Kidney capillary endothelial cell (primary cell): Measurements from ENCODE around the gene ZSCAN21.
A peak's percentile ranks its signal among the peaks of the same experiment; 100 is the strongest.
"Not testable (repeated sequence)": the region's sequence is repeated elsewhere in the genome, so short reads cannot be mapped to it uniquely, and the experiment has no call there.

Source experiments
- DNase-seq: peaks from one replicate; pipeline ENCODE4 v3.0.0-alpha.2; 2018; ENCODE audit warnings: low spot score

ZSCAN21 gene

GRCh38 chr7:100049441-100050291, at the start of gene ZSCAN21:
TSS of gene ZSCAN21 (plus strand) at chr7:100049774. CDS start at chr7:100057007, 7,233 bp downstream.
- DNase-seq = peak; percentile 63

DNA sequence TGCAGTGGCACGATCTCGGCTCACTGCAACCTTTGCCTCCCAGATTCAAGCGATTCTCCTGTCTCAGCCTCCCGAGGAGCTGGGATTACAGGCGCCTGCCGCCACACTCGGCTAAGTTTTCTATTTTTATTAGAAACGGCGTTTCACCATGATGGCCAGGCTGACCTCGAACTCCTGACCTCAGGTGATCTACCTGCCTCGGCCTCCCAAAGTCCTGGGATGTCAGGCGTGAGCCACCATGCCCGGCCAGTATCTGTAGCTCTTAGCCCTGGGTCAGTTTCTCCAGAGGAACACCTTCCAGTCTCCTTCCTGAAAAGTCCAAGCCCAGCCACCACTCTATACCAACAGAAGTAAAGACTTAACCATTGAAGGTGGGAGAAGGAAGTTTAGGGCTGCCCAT, 49.3 kb upstream of the ZSCAN21 start:
- DNase-seq = no peak

DNA sequence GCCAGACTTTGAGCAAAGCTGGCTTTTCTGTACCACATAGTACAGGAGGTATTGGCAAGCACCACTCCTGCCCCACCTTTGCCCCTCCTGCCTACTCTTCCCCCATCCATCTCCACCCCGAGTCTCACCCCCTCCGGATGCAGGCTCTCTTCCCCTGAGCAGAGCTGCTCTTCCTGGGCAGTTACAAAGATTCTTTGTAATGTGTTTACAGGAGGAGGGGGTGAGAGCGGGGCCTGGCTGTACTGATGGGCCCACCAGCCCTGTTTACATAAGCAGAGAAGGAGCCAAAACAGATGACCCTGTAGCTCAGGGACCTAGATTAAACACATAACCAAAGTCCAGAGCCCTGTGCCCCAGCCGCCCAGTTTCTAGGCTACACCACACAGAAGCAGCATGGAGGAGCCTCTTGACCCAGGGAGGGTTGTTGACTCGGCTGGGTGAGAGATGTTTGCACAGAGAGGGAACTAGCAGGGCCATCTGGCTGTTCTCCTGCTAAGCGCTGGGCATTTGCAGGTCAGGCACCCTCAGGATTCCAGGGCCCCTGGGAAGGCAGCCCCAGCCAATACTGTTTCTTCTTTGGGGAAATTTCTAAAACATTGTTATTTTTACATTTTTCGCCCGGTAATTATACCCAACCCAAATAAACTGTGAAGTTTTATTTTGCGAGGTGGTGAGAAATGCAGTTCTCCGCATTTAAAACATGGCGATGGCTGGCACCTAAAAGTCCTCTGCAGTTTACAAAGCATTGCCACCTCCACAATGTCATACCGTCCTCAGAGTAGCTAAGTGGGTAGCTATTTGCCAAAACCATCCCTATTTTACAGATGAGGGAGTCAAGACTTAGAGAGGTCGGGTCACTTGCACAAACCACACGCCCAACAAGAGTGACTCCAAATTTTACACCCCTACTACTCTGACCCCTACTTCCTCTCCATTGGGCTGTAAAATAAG, 45.6 kb upstream of the ZSCAN21 start:
- DNase-seq = no peak

GRCh38 chr7:100007887-100008286, 41.7 kb upstream of the ZSCAN21 start:
- no peak for DNase-seq

GRCh38 chr7:100008525-100008924, 41.0 kb upstream of the ZSCAN21 start:
- DNase-seq = no peak

GRCh38 chr7:100009952-100010351, 39.6 kb upstream of the ZSCAN21 start:
- not testable (repeated sequence) for DNase-seq

DNA sequence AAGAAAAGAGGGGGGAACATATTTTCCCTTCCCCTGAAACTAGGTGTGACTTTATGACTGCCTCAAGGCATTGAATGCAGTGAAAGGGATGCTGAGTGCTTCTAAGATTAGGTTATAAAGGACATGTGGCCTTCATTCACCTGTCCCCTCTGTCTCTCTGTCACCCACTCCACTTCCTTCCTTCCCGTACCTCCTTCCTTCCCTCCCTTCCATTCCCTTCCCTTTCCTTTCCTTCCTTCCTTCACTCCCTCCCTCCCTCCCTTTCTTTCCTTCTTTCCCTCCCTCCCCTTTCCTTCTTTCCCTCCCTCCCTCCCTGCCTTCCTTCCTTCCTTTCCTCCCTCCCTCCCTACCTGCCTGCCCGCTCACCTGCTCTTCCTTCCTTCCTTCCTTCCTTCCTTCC, 38.7 kb upstream of the ZSCAN21 start:
- DNase-seq = no peak

GRCh38 chr7:100011516-100011915, 38.1 kb upstream of the ZSCAN21 start:
- DNase-seq = no peak

DNA sequence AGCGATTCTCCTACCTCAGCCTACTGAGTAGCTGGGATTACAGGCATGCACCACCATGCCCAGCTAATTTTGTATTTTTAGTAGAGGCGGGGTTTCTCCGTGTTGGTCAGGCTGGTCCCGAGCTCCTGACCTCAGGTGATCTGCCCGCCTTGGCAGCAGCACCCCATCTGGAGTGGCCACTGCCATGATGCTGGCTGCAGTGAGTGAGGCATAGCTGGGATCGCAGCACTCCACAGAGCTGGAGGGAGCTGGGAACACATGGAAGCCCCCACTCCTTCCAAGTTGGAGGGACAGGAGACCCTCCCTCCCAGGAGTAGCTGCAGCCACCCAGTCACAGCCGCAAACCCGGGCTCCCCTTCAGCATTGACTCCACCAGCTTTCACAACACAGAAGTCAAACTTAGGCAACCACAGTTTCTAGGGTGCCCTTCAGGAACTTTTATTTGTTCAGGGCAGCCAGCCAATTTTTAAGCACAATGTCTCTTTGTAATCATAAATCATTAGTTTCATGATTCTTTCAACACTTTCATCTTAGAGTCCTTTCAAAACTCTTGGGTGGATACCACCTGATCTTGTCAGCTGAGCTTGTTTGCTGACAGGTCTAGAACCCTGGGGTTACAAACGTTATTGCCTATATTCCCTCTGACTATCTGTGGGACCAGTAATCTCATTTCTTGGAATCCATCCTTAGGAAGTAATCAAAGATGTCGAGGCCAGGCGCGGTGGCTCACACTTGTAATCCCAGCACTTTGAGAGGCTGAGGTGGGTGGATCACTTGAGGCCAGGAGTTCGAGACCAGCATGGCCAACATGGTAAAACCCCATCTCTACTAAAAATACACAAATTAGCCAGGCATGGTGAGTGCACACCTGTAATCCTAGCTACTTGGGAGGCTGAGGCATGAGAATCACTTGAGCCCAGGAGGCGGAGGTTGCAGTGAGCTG, 36.9 kb upstream of the ZSCAN21 start:
- not testable (repeated sequence) for DNase-seq

GRCh38 chr7:100013328-100013676, 36.3 kb upstream of the ZSCAN21 start:
- DNase-seq = no peak

DNA sequence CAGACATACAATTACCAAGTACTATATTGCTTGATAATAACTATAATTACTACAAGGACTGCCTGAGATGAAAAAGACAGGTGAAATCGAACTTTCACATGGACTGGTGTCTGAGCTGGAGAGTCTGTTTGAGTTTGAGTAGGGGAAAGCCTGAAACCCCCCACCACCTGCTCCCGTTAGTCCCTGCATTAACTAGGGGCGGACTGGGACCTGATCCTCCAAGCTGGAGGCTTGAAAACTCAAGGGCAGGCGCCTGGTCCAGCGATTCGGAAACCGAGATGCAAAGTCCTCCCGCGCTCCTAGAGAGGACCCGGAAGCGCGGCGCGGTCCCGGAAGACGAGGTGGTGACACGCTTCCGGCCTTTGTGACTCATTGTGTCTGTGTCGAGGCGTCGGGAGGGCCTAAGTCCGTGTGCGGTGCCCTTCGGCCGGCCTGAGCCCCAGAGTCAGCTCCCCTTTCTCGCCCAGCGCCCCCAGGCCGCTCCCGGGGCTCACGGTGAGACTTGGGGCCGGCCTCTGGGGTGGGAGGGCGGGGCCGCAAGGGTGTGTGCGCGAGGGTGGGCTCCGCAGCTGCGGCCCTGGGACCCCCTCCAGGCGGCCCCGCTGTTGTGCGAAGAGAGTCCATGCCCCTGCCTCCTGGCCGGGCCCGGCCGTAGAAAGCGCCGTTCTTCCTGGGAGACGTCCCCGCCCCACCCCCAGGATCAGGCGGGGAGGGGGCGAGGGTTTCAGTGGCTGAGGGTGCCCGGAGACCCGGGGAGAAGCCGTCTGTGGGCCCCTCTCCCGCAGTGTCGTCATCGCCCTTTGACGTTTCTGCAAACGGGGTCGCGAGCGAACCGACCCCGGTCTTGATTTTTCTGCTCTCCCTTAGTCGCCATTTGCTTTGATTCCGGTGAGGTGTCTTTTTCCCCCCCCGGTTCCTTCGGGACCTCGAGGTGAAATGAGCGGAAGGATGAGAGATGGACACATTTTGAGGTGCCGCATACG, 34.1 kb upstream of the ZSCAN21 start, which contains the start of gene ZKSCAN1:
Gene ZKSCAN1, plus strand, starts transcription at position 365 of the 983 bp plus-strand sequence. CDS start 7,911 bp downstream, outside the sequence.
- DNase-seq = peak; percentile 86

GRCh38 chr7:100016215-100016901, 33.2 kb upstream of the ZSCAN21 start:
- DNase-seq = peak; percentile 16

DNA sequence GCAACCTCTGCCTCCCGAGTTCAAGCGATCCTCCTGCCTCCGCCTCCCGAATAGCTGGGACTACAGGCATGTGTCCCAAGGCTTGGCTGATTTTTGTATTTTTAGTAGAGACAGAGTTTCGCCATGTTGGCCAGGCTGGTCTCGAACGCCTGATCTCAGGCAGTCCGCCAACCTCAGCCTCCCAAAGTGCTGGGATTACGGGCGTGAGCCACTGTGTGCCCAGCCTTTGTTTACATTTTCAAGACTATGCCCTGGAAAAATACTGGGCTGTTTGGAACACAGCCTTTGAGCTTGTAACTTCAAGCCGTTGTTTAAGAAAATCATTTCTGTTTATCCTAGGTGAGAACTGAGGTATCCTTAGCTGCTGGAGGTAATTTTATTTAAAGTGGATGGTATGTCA, 32.3 kb upstream of the ZSCAN21 start:
- DNase-seq = no peak

- no peak for DNase-seq
Observed at GRCh38 chr7:100017875-100018274, 31.7 kb upstream of the ZSCAN21 start.

GRCh38 chr7:100019908-100020307, 29.7 kb upstream of the ZSCAN21 start:
- DNase-seq = no peak

DNA sequence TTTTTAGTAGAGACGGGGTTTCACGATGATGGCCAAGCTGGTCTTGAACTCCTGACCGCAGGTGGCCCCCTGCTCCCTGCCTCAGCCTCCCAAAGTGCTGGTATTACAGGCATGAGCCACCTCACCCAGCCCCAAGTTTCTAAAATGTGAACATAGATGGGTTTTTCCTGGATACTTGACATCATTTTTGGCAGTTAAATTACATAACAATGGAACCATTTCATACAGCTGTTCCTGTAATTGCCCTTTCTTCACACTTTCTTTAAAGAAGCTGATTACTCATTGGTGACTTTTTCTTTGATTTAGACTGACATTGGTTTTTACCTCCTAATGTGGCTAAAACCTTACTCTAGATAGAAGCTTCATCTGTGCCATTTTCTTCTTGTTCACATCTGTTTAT, 28.3 kb upstream of the ZSCAN21 start:
- DNase-seq = no peak

- DNase-seq = no peak
Observed at GRCh38 chr7:100022621-100023020, 27.0 kb upstream of the ZSCAN21 start.

DNA sequence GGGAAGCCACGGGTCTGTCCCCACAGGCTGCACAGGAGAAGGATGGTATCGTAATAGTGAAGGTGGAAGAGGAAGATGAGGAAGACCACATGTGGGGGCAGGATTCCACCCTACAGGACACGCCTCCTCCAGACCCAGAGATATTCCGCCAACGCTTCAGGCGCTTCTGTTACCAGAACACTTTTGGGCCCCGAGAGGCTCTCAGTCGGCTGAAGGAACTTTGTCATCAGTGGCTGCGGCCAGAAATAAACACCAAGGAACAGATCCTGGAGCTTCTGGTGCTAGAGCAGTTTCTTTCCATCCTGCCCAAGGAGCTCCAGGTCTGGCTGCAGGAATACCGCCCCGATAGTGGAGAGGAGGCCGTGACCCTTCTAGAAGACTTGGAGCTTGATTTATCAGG, 26.0 kb upstream of the ZSCAN21 start:
- no peak for DNase-seq

DNA sequence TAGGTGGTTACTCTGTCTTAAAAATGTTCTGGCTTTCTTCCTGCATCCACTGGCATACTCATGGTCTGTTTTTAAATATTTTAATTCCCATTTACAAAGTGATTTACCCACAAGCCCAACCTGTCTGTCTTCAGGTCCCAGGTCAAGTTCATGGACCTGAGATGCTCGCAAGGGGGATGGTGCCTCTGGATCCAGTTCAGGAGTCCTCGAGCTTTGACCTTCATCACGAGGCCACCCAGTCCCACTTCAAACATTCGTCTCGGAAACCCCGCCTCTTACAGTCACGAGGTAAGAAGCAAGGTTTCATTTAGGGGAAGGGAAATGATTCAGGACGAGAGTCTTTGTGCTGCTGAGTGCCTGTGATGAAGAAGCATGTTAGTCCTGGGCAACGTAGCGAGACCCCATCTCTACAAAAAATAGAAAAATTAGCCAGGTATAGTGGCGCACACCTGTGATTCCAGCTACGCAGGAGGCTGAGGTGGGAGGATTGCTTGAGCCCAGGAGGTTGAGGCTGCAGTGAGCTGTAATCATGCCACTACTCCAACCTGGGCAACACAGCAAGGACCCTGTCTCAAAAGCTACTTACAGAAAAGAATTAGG, 25.5 kb upstream of the ZSCAN21 start:
- DNase-seq = no peak
